DND-41 (cell line): ENCODE data around the gene FMN1.

Experiments used
- ATAC-seq: fragments of 200-7000 bp; cut with Tn5 transposase; 3 replicates; pipeline ENCODE4 v1.9.1; 2021; ENCODE audit warnings: low read depth; ENCODE audit not compliant: insufficient read depth
- DNase-seq: peaks from one replicate; pipeline ENCODE4 v3.0.0-alpha.2; 2020
- H2AFZ ChIP-seq: 2 replicates; pipeline ENCODE4 v1.6.0; 2012; ENCODE audit warnings: low read depth, low read length
- H3K27ac ChIP-seq: 2 replicates; pipeline ENCODE4 v1.5.1; 2012; ENCODE audit warnings: low read length, inconsistent platforms
- H3K27me3 ChIP-seq: fragments of 200-600 bp; sonication (generic); 2 replicates; pipeline ENCODE4 v1.6.0; 2012; ENCODE audit warnings: low read length, mild to moderate bottlenecking, inconsistent platforms; ENCODE audit not compliant: insufficient read depth, poor library complexity
- H3K36me3 ChIP-seq: 2 replicates; pipeline ENCODE4 v1.5.1; 2012; ENCODE audit warnings: low read length, inconsistent platforms; ENCODE audit not compliant: insufficient read depth
- H3K4me1 ChIP-seq: 2 replicates; pipeline ENCODE4 v1.5.1; 2012; ENCODE audit warnings: mild to moderate bottlenecking, low read length; ENCODE audit not compliant: insufficient read depth
- H3K4me2 ChIP-seq: 2 replicates; pipeline ENCODE4 v1.6.0; 2012; ENCODE audit warnings: mild to moderate bottlenecking, moderate library complexity, low read length, inconsistent platforms; ENCODE audit not compliant: insufficient read depth
- H3K4me3 ChIP-seq, 2 experiments: fragments of 200-600 bp in 1 of 2; shearing (Covaris generic) in 1 of 2; 2 replicates each; pipeline ENCODE4 v1.5.1; 2012 to 2016; ENCODE audit warnings: inconsistent platforms in 2 of 2, low read length in 2 of 2, mild to moderate bottlenecking in 2 of 2, low read depth in 1 of 2, moderate library complexity in 1 of 2
- H3K79me2 ChIP-seq: 2 replicates; pipeline ENCODE4 v1.6.0; 2012; ENCODE audit warnings: low read length, inconsistent platforms; ENCODE audit not compliant: insufficient read depth
- H3K9ac ChIP-seq: 2 replicates; pipeline ENCODE4 v1.6.0; 2012; ENCODE audit warnings: low read depth, mild to moderate bottlenecking, inconsistent platforms, low read length, moderate library complexity
- H3K9me3 ChIP-seq: 2 replicates; pipeline ENCODE4 v1.5.1; 2012; ENCODE audit warnings: low read length, moderate library complexity, mild to moderate bottlenecking, inconsistent platforms; ENCODE audit not compliant: insufficient read depth, severe bottlenecking
- H4K20me1 ChIP-seq: 2 replicates; pipeline ENCODE4 v1.6.0; 2012; ENCODE audit warnings: low read length; ENCODE audit not compliant: insufficient read depth
- CTCF ChIP-seq: IDR thresholded peaks from 2 replicates; pipeline ENCODE4 v1.5.1; 2012; ENCODE audit warnings: borderline replicate concordance, low read length, moderate library complexity, mild to moderate bottlenecking; ENCODE audit not compliant: poor library complexity, severe bottlenecking; ENCODE audit errors: extremely low read depth
- EZH2 ChIP-seq: IDR thresholded peaks from 3 replicates; pipeline ENCODE4 v1.6.1; 2012; ENCODE audit warnings: borderline replicate concordance, low read depth, mild to moderate bottlenecking, moderate library complexity, low read length, inconsistent platforms; ENCODE audit not compliant: severe bottlenecking

Gene FMN1

GRCh38 chr15:32830241-32830640, 364.3 kb downstream of the FMN1 start:
- Histone ChIP-seq H2AFZ (no peak overlapping the region), H3K79me2 (no peaks in the 10 kb centered on the region), H3K4me1 (no peaks in the 10 kb centered on the region), H3K27ac (no peak overlapping the region), H4K20me1 (no peaks in the 10 kb centered on the region), H3K4me3 (no peak overlapping the region), H3K27me3 (peaks cover 2% of the 10 kb centered on the region), H3K36me3 (no peaks in the 10 kb centered on the region), H3K9me3 (no peaks in the 10 kb centered on the region), H3K9ac (no peak overlapping the region), H3K4me2 (no peak overlapping the region)
- no peak for ATAC-seq
- TF ChIP-seq EZH2 (no peak), CTCF (no peak)
- no peak for DNase-seq

- Histone ChIP-seq H3K27me3 (peaks cover 2% of the 10 kb centered on the region), H3K4me2 (no peak overlapping the region), H3K27ac (no peak overlapping the region), H3K9ac (no peak overlapping the region), H2AFZ (no peak overlapping the region), H3K79me2 (no peaks in the 10 kb centered on the region), H3K36me3 (no peaks in the 10 kb centered on the region), H3K4me1 (no peaks in the 10 kb centered on the region), H4K20me1 (no peaks in the 10 kb centered on the region), H3K4me3 (no peak overlapping the region), H3K9me3 (no peaks in the 10 kb centered on the region)
- no peak for ATAC-seq
- TF ChIP-seq EZH2 (no peak), CTCF (no peak)
- no peak for DNase-seq
Observed at GRCh38 chr15:32829436-32829835, 365.1 kb downstream of the FMN1 start.

- ATAC-seq, result no peak
- Histone ChIP-seq H3K9me3 (no peaks in the 10 kb centered on the region), H3K4me1 (no peaks in the 10 kb centered on the region), H3K4me3 (no peak overlapping the region), H3K9ac (no peak overlapping the region), H4K20me1 (no peaks in the 10 kb centered on the region), H3K36me3 (no peaks in the 10 kb centered on the region), H3K27ac (no peak overlapping the region), H3K4me2 (no peak overlapping the region), H3K79me2 (no peaks in the 10 kb centered on the region), H2AFZ (no peak overlapping the region), H3K27me3 (no peaks in the 10 kb centered on the region)
- TF ChIP-seq EZH2 (no peak), CTCF (no peak)
- no peak for DNase-seq
Observed at GRCh38 chr15:32828507-32829186, 365.9 kb downstream of the FMN1 start.

GRCh38 chr15:32826685-32827084, 367.8 kb downstream of the FMN1 start:
- H3K4me1 ChIP-seq, result no peaks in the 10 kb centered on the region

More at GRCh38 chr15:32826685-32827084, 367.8 kb downstream of the FMN1 start:
- Histone ChIP-seq H2AFZ (no peak overlapping the region), H3K4me3 (no peak overlapping the region), H3K36me3 (no peaks in the 10 kb centered on the region), H3K27me3 (no peaks in the 10 kb centered on the region), H3K9me3 (no peaks in the 10 kb centered on the region), H3K79me2 (no peaks in the 10 kb centered on the region), H3K27ac (no peak overlapping the region), H3K9ac (no peak overlapping the region), H4K20me1 (no peaks in the 10 kb centered on the region), H3K4me2 (no peak overlapping the region)
- no peak for DNase-seq
- ATAC-seq, result no peak
- no peak for TF ChIP-seq CTCF
- no peak for TF ChIP-seq EZH2
